Ishikawa (cell line): ENCODE data around the gene GOSR1.

Source experiments
- CEBPB ChIP-seq: IDR thresholded peaks from 2 replicates; pipeline ENCODE4 v1.6.1; 2012
- CREB1 ChIP-seq: IDR thresholded peaks from 2 replicates; pipeline ENCODE4 v1.6.1; 2012; ENCODE audit warnings: low read depth
- MAX ChIP-seq: IDR thresholded peaks from 2 replicates; pipeline ENCODE4 v1.6.1; 2012
- NFIC ChIP-seq: IDR thresholded peaks from 2 replicates; pipeline ENCODE4 v1.6.1; 2012
- RAD21 ChIP-seq: IDR thresholded peaks from 2 replicates; pipeline ENCODE4 v1.6.1; 2012; ENCODE audit warnings: low read depth
- REST ChIP-seq: IDR thresholded peaks from 2 replicates; pipeline ENCODE4 v1.6.1; 2012; ENCODE audit warnings: low read depth, mild to moderate bottlenecking
- TAF1 ChIP-seq: IDR thresholded peaks from 2 replicates; pipeline ENCODE4 v1.6.1; 2012; ENCODE audit warnings: low read depth, mild to moderate bottlenecking
- TEAD4 ChIP-seq: IDR thresholded peaks from 2 replicates; pipeline ENCODE4 v1.6.1; 2012

GRCh38 chr17:30524847-30525246 is 47.6 kb downstream of the GOSR1 start:
- no peak for TF ChIP-seq REST
- no peak for TF ChIP-seq CEBPB
- no peak for TF ChIP-seq TEAD4
- no peak for TF ChIP-seq NFIC
- no peak for TF ChIP-seq RAD21
- TF ChIP-seq TAF1 = no peak
- no peak for TF ChIP-seq CREB1
- no peak for TF ChIP-seq MAX
